ENCODE measurements around the gene SNTB2.

The SNTB2 gene

DNA sequence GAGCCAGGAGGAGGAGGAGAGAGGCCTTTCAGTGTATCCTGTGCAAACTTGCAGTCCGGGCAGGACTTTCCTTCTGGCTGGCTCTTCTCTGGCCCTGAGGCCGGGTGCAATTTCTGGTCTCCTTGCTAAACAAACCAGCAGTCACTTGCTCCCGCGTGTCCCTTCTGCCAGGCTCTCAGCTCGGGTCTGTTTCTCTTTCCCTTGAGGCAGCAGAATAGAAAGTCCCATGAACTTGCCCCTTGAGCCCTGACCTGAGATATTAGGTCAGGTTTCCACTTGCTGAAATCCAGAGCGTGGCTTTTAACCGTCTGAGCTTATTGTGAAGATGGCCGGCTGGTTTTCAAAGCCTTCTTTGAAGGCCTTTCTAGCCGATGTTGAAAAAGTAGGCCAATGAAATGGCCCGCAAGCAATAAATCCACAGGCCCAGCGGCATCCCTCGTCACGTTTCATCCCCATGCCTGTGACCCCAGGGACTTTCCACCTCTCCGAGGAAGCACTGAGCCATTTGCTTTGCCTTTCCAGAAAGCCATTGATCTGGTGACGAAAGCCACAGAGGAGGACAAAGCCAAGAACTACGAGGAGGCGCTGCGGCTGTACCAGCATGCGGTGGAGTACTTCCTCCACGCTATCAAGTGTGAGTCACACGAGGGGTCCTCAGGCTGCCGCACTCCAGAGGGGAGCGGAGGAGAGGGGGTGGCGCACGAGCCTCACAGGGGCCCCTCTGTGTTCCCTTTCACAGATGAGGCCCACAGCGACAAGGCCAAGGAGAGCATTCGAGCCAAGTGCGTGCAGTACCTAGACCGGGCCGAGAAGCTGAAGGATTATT lies 128.7 kb downstream of the SNTB2 start:
- TF ChIP-seq, protein P1, sequence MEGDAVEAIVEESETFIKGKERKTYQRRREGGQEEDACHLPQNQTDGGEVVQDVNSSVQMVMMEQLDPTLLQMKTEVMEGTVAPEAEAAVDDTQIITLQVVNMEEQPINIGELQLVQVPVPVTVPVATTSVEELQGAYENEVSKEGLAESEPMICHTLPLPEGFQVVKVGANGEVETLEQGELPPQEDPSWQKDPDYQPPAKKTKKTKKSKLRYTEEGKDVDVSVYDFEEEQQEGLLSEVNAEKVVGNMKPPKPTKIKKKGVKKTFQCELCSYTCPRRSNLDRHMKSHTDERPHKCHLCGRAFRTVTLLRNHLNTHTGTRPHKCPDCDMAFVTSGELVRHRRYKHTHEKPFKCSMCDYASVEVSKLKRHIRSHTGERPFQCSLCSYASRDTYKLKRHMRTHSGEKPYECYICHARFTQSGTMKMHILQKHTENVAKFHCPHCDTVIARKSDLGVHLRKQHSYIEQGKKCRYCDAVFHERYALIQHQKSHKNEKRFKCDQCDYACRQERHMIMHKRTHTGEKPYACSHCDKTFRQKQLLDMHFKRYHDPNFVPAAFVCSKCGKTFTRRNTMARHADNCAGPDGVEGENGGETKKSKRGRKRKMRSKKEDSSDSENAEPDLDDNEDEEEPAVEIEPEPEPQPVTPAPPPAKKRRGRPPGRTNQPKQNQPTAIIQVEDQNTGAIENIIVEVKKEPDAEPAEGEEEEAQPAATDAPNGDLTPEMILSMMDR (IDR thresholded peaks at IDR 0.05), result no peak

DNA sequence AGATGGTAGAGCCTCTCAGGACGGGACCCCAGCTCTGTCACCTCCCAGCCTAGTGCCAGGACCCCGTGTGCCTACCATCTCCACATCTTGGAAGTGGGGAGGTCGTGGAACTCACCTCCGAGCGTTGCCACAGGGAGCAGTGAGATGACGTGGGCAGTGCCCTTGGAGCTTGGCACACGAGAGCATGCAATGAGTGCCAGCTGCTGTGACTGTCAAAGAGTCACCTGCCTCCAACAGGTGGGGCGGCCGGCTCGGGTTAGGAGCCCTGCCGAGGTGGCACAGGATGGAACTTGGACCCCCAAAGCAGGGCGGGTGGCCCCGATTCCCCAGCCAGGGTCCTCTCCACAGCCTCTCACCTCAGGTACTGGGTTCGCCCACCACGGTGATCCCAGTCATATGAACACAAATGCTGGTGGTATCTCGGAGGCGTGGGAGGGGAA lies 129.7 kb downstream of the SNTB2 start:
- Histone ChIP-seq H3K4me3 (no peak overlapping the region), H3K27ac (no peak overlapping the region)
- TF ChIP-seq, protein P1 (IDR thresholded peaks at IDR 0.05), result no peak
- DNase-seq (ENCODE audit: low spot score), result peak; percentile 69

More for the DNA sequence above, 128.7 kb downstream of the SNTB2 start:
- no peak overlapping the region for H3K4me3 ChIP-seq
- no peak overlapping the region for H3K27ac ChIP-seq
- no peak for DNase-seq (ENCODE audit: low spot score)

DNA sequence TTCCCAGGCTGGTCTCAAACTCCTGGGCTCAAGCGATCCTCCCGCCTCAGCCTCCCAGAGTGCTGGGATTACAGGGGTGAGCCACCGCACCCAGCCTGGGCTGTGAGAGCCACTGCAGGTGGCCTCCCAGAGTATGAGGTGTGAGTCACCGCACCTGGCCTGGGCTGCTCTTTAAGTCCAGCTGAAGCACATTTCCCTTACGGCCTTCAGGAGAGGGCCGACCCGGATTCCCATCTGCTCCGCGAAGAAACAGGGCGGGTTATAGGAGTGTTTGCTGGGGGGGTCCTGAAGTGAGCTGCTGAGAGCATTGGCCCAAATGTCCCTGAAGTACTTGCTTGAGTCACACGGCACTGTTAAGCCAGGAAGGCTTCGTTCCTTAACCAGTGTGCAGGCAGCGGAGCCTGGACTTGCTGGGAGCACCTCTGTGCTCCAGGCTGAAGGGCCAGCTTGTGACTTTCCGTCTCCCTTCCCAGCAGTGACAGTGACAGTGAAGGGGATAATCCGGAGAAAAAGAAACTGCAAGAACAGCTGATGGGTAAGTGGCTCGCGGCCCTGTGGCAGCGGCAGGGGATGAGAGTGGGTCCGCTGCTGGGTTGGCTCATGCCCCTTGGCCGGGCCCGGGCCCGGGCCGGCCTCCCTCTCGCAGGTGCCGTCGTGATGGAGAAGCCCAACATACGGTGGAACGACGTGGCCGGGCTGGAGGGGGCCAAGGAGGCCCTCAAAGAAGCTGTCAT lies 131.4 kb downstream of the SNTB2 start:
- Histone ChIP-seq H3K27ac (no peak overlapping the region), H3K4me3 (no peak overlapping the region)
- no peak for DNase-seq (ENCODE audit: low spot score)
- TF ChIP-seq, protein P1 (IDR thresholded peaks at IDR 0.05), result no peak

DNA sequence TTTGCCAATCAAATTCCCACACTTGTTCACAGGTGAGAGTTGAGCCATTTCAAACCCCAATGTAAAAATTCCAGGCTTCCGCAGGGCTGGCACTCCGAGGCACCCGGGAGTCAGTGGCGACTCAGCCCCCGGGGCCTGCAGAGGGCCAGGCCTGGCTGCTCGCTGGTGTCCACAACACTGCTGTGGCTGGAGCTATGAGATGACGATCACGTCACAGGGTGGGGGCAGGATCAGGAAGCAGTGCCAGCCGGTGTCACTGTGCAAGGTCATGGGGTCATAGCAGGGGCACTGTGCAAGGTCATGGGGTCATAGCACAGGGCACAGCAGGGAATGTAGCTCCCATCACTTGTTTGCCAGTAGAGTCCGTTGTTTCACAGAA lies 131.9 kb downstream of the SNTB2 start:
- Histone ChIP-seq H3K4me3 (no peak overlapping the region), H3K27ac (no peak overlapping the region)
- no peak for DNase-seq (ENCODE audit: low spot score)
- TF ChIP-seq, protein P1 (IDR thresholded peaks at IDR 0.05), result no peak

DNA sequence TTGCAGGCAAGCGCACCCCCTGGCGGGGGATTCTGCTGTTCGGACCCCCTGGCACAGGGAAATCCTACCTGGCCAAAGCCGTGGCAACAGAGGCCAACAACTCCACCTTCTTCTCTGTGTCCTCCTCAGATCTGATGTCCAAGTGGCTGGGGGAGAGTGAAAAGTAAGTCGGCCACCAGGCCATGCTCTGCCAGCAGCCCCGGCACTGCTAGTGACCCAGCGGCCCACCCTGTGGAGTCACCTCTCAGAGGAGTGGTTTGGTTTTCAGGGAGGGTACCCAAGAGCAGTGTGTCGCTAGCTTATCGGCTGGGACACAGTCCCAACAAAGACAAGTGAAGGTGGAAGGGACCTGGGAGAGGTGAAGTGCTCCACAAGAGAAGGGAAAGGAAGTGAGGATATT lies 132.4 kb downstream of the SNTB2 start:
- DNase-seq (ENCODE audit: low spot score), result peak; percentile 50
- TF ChIP-seq, protein P1 (IDR thresholded peaks at IDR 0.05), result no peak
- Histone ChIP-seq H3K4me3 (no peak overlapping the region), H3K27ac (no peak overlapping the region)

DNA sequence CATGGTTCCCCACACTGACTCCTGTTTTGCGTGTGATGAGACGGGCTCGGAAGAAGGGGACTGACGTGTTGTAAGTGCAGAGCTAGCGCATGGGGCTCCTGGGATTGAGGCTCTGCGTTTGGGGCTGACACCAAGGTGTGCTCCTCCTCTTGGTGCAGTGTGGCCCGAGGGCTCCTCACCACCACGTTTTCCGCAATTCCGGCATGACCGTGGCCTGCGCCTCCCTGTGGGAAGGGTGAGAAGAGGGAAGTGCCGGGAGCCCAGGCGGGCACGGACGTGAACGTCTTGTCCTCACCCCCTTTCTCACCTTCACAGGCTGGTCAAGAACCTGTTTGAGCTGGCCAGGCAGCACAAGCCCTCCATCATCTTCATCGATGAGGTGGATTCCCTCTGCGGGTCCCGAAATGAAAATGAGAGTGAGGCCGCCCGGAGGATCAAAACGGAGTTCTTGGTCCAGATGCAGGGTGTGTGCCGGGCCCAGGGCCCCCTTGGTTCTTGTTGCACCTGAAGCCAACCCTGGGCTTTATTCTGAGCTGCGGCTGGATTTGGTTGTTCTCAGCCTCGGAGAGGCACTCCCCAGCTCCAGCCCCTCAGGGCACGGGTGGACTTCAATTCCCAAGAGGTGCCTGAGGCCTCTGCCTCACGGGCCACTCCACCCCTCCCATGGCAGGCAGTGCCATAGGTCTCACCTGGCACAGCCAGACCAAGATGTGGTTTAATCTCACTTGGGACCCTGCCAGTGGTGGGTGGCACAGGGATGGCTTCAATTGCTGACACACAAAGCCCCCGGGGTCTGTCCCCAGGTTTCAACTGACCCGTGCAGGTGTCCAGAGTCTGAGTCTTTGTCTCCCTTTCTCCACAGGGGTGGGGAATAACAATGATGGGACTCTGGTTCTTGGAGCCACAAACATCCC lies 133.1 kb downstream of the SNTB2 start:
- Histone ChIP-seq H3K4me3 (no peak overlapping the region), H3K27ac (no peak overlapping the region)
- TF ChIP-seq, protein P1 (IDR thresholded peaks at IDR 0.05), result no peak
- peak; percentile 62 for DNase-seq (ENCODE audit: low spot score)
